Non-pigmented ciliary epithelial cell (primary cell): ENCODE results near the gene METTL13.

Experiments
- DNase-seq: peaks from one replicate; pipeline ENCODE4 v3.0.0-alpha.2; 2010; ENCODE audit warnings: low read depth

The METTL13 gene

GRCh38 chr1:171781176-171781875 is at the start of gene METTL13:
Gene METTL13, plus strand, starts transcription at chr1:171781660. Its CDS starts 308 bp downstream, at chr1:171781968.
- DNase-seq: peak; percentile 95

GRCh38 chr1:171736196-171736595 is 45.3 kb upstream of the METTL13 start:
- DNase-seq: no peak

- no peak for DNase-seq
Measured at GRCh38 chr1:171738911-171739310, 42.5 kb upstream of the METTL13 start.

GRCh38 chr1:171739656-171740055 is 41.8 kb upstream of the METTL13 start:
- no peak for DNase-seq

GRCh38 chr1:171740356-171740863 is 41.0 kb upstream of the METTL13 start:
- no peak for DNase-seq

- DNase-seq: no peak
Measured at GRCh38 chr1:171740987-171741871, 40.2 kb upstream of the METTL13 start.

- no peak for DNase-seq
Measured at GRCh38 chr1:171741872-171742576, 39.4 kb upstream of the METTL13 start, which contains the start of gene VAMP4. Gene VAMP4, minus strand, starts transcription at chr1:171742065. Its CDS starts 3,651 bp downstream, at chr1:171738414.

GRCh38 chr1:171742577-171742922 is 38.9 kb upstream of the METTL13 start:
- no peak for DNase-seq

GRCh38 chr1:171743081-171743870 is 38.2 kb upstream of the METTL13 start:
- no peak for DNase-seq

- DNase-seq: no peak
Measured at GRCh38 chr1:171744986-171745385, 36.5 kb upstream of the METTL13 start.

- DNase-seq: no peak
Measured at GRCh38 chr1:171748651-171749050, 32.8 kb upstream of the METTL13 start.

- no peak for DNase-seq
Measured at GRCh38 chr1:171751221-171751620, 30.2 kb upstream of the METTL13 start.

- DNase-seq: no peak
Measured at GRCh38 chr1:171753182-171753581, 28.3 kb upstream of the METTL13 start.

GRCh38 chr1:171753685-171754352 is 27.6 kb upstream of the METTL13 start:
- DNase-seq: no peak

GRCh38 chr1:171754353-171754705 is 27.1 kb upstream of the METTL13 start:
- no peak for DNase-seq

- no peak for DNase-seq
Measured at GRCh38 chr1:171754971-171755370, 26.5 kb upstream of the METTL13 start.

- DNase-seq: no peak
Measured at GRCh38 chr1:171756856-171757255, 24.6 kb upstream of the METTL13 start.

- DNase-seq: no peak
Measured at GRCh38 chr1:171758011-171758410, 23.4 kb upstream of the METTL13 start.

GRCh38 chr1:171762143-171762563 is 19.3 kb upstream of the METTL13 start:
- DNase-seq: no peak

- no peak for DNase-seq
Measured at GRCh38 chr1:171763764-171764163, 17.7 kb upstream of the METTL13 start.

- DNase-seq: no peak
Measured at GRCh38 chr1:171769171-171769570, 12.3 kb upstream of the METTL13 start.
